ENCODE results near the gene ZDHHC5. TPM values are rescaled to one million over a fixed set of nuclear protein-coding genes. Genes with fewer than 3 reads are reported as not detected.

The ZDHHC5 gene
- total and polyA plus RNA-seq, 2 of the 4 experiments (the other 2 are of a cell fraction), result 19.4 to 45.7 TPM

GRCh38 chr11:57735619-57736298 is 67.8 kb downstream of the ZDHHC5 start:
- no peak overlapping the region for H3K27ac ChIP-seq (ENCODE audit: insufficient read depth, low read length)
- no peak overlapping the region for H3K4ac ChIP-seq (ENCODE audit: low read depth, low read length)
- H3K4me2 ChIP-seq (ENCODE audit: low read depth, low read length), result no peak overlapping the region
- H3K9me1 ChIP-seq (ENCODE audit: insufficient read depth, low read length), result no peaks in the 10 kb centered on the region
- no TSS peak for BruUV-seq (replicated peaks)
- H3K56ac ChIP-seq (ENCODE audit: extremely low read depth, insufficient read depth, low read length), result no peak overlapping the region
- dilution Hi-C loops (cut with HindIII; ENCODE audit: low sequenced_read_pairs, unreplicated experiment) (no loop called here), in situ Hi-C loops (cut with MboI; ENCODE audit: low sequenced_read_pairs) (no loop called here), intact Hi-C loops (cut with micrococcal nuclease) (no loop called here)
- H4K20me1 ChIP-seq (ENCODE audit: insufficient read depth, low read length), result 0 out of 2 replicates have a peak, but pooled peaks cover 4% of the 10 kb centered on the region
- no peak overlapping the region for H2BK5ac ChIP-seq (ENCODE audit: low read depth, low read length, poor library complexity, severe bottlenecking)
- H2AFZ ChIP-seq (replicated peaks; ENCODE audit: low read length, poor library complexity), result no peak overlapping the region
- POLR2A ChIA-PET (ENCODE audit: unreplicated experiment), result interaction anchor here (0.6 kb wide), 1 partner anchor 26 kb away, joined by 3 read pairs; no protein-coding TSS in a partner anchor
- DNase-seq, result no peak
- no peaks in the 10 kb centered on the region for H3K4me1 ChIP-seq (ENCODE audit: control insufficient read depth, insufficient read depth, low read length)
- no peak overlapping the region for H2BK20ac ChIP-seq (ENCODE audit: low read depth, low read length)
- H2BK15ac ChIP-seq (ENCODE audit: low read depth, low read length), result no peak overlapping the region
- no peak overlapping the region for H4K5ac ChIP-seq (ENCODE audit: low read depth, low read length)
- H3K18ac ChIP-seq (ENCODE audit: low read depth, low read length), result no peak overlapping the region
- no peak for ATAC-seq (ENCODE audit: low read depth)
- no peak overlapping the region for H3K4me3 ChIP-seq (ENCODE audit: insufficient read depth, low read depth, low read length)
- CTCF ChIA-PET, result interaction anchor here (1.2 kb wide), 1 partner anchor 21 kb away, joined by 3 read pairs; no protein-coding TSS in a partner anchor
- peaks cover 27 to 37% of the 10 kb centered on the region in 2 experiments for H3K79me1 ChIP-seq (ENCODE audit: low read depth in 1 of 2, low read length in 2 of 2)
- H4K91ac ChIP-seq (ENCODE audit: insufficient read depth, low read depth, low read length), result no peak overlapping the region
- WGBS, 2 experiments (ENCODE audit: extremely low coverage in 2 of 2, insufficient read length in 1 of 2), result no CpG with 5 or more reads among the region's 3 CpGs
- H3K27me3 ChIP-seq (ENCODE audit: control insufficient read depth, insufficient read depth, low read length), result no peaks in the 10 kb centered on the region
- no peak overlapping the region for H3K23ac ChIP-seq (ENCODE audit: low read depth, low read length)
- TF ChIP-seq FOS (IDR thresholded peaks at IDR 0.05; ENCODE audit: low read depth, low read length) (no peak), MXI1 (IDR thresholded peaks at IDR 0.05; ENCODE audit: borderline replicate concordance, low read depth, low read length) (no peak), CHD1 (IDR thresholded peaks at IDR 0.05; ENCODE audit: low read depth, low read length) (no peak), RAD21 (IDR thresholded peaks at IDR 0.05; ENCODE audit: low read length) (no peak), POLR2A (IDR thresholded peaks at IDR 0.05; ENCODE audit: low read depth, low read length) (no peak), RFX5 (IDR thresholded peaks at IDR 0.05; ENCODE audit: low read depth, low read length) (no peak), ELK1 (IDR thresholded peaks at IDR 0.05; ENCODE audit: borderline replicate concordance, low read depth, low read length) (no peak)
- H2AK5ac ChIP-seq (ENCODE audit: low read depth, low read length), result no peak overlapping the region
- H2BK120ac ChIP-seq (ENCODE audit: low read depth, low read length), result no peak overlapping the region
- no peak overlapping the region for H3K14ac ChIP-seq (replicated peaks; ENCODE audit: low read depth, low read length)
- no peak overlapping the region for H2AK9ac ChIP-seq (replicated peaks; ENCODE audit: low read depth, low read length, poor library complexity)
- no peaks in the 10 kb centered on the region for H3K9me3 ChIP-seq (ENCODE audit: control insufficient read depth, insufficient read depth, low read length)
- H3K9ac ChIP-seq (ENCODE audit: low read depth, low read length), result no peak overlapping the region
- H4K8ac ChIP-seq (ENCODE audit: low read depth in 2 of 2, low read length in 2 of 2), result no peak overlapping the region
- H3K36me3 ChIP-seq (ENCODE audit: control insufficient read depth, insufficient read depth, low read length), result peaks cover 8% of the 10 kb centered on the region
